Dermis microvascular lymphatic vessel endothelial cell (primary cell): ENCODE results near the gene MRPL11. TPM values are rescaled to one million over a fixed set of nuclear protein-coding genes. Genes with fewer than 3 reads are reported as not detected.

Experiments
- DNase-seq, 2 donors: peaks; one replicate each; pipeline versions ENCODE4 v3.0.0 to v3.0.0-alpha.2; 2010; ENCODE audit warnings: low read depth in 2 of 2
- total RNA-seq: library from RNA; depleted of rRNA; stranded (reverse); fragments of >200 nt; gene quantifications from 2 replicates; pipeline ENCODE4 v1.2.1, GENCODE V29; 2014

Gene MRPL11
- 29.2 and 37.5 TPM in 2 replicates for total RNA-seq

DNA sequence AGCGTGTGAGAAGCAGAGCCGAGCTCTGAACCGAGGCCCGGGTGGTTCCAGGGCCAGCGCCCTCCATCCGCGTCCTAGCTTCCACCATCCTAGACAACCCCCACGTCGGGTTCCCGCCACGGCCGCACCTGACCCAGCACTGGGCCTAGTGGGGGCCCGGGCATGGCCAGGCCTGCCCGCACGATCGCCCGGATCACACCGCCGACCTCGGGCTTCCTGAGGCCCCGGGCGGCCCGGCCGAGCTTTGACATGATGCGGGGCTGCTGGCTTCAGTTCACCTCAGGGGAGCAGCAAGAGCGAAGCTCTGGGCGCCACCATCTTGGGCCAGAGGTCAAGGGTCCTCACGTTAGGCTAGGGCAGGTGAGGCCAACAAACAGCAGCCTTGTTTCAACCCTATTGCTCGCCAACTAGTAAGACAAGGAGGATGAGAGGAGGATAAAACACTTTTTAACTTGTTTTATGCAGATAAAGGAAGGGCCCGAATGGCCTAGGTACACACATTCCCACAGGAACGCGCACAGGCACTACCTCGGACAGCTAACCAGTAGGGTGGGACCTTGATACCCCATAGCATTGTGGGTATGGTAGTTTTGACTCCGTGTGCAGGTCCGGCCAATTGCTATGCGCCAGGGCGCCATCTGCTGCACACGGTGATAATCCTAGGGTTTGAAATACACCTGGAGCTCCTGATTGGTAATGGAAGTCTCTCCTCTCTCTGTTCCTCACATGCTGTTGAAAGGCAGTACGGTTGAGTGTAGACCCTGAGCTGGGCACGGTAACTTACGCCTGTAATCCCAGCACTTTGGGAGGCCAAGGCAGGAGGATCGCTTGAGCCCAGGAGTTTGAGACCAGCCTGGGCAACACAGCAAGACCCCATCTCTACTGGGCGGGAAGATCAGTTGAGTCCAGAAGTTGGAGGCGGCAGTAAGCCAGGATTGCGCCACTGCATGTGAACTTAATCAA, at the start of gene MRPL11:
TSS of gene MRPL11 (minus strand) at position 345 of the 963 bp plus-strand sequence. CDS start at position 251, 94 bp downstream.
- peak; percentile 92 to 95 for DNase-seq

DNA sequence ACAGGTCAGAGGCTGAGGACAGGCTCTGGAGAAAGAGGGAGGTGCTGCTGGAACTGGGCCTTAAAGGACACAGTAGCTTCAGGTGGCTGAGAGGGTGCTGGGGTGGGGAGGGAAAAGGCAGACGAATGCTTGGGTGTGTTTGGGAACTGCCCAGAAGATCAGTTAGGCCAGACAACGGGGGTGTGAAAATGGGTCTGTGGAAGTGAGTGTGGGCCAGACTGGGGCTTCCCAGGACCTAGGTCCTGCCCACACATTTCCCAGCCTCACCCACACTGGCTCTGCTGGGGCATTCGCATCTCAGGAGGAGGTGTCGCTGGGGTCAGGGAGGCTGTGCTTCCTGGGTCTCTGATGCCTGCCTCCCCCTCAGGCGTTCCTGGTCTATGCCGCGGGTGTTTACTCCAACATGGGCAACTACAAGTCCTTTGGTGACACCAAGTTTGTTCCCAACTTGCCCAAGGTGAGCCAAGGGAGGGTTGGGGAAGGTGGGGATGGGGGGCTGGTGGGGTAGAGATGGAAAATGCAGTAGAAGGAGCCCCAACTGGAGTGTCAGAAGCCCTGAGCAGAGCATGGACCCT, 46.2 kb upstream of the MRPL11 start:
- no peak for DNase-seq

DNA sequence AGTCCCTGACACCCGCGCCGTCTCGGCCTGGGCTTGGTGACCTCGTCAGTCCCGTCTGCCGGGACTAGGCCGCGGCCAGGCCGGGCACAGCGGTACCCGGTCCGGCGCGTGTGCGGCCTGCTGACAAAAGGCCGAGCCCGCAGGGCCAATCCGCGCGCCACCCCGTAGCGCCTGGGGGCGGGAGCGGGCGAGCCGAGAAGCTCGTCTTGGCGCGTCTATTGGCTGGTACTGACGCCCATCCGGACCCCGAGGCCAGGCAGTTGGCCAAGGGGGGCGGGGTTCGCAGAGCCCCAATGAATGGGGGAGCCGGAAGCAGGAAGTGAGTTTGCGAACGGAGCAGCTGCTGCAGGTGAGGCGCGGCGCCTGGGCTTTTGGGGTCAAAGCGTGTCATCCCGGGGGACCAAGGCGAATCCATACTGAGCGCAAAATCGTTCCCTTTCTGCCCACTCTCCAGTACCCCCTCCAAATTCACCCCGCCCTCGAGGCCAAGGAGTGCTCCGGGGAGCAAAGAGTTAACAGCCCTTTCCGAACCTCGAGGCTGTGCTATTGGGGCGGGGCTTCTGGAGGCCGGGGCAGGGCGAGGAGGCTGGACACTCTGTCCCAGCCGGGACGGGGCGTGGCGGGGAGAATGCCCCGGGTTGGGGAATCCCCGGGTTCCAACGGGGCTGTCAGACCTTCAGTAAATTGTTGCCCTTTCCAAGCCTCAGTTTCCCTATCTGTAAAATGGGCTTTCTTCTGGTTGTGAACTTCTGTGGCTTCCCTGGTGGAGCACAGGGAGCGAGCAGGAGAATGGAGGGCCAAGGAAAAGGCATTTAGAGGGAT, 41.7 kb upstream of the MRPL11 start, which contains the start of gene DPP3:
TSS of gene DPP3 (plus strand) at position 318 of the 822 bp plus-strand sequence. CDS start 1,767 bp downstream, outside the sequence.
- peak; percentile 91 to 98 for DNase-seq

DNA sequence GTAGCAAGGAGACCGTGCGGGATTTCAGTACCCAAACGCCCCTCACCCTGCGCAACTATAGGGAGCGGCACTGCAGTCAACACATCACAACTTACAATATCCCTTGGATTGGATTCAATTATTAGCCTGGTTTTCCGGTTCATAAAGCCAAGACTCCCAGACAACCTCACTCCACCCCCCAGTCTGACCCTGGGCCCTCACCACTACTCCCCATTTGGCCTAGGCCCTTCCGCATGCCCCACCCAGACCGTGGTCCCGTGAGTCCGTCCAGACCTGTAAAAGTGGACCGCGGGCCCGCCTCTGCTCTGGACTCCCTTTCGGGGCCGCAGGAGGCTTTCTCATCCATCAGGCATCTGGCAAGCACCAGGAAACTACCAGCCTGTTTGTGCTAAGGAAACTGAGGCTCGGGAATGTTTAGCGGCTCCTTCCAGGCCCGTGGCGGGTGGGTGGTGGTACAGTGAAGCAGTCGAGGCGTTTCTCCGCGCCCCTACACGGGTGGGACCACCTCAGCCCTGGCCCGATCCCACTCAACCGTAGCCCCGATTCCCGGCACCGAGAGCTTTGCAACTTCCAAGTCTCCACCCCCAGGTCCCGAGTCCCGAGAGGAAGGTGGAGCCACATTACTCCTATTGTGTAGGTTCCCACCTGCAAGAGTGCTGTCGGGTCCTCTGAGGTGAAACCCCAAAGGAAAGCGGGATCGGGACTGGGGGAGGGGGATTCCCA, 40.9 kb upstream of the MRPL11 start:
- peak in 1 of 2 donors; percentile 33 for DNase-seq

DNA sequence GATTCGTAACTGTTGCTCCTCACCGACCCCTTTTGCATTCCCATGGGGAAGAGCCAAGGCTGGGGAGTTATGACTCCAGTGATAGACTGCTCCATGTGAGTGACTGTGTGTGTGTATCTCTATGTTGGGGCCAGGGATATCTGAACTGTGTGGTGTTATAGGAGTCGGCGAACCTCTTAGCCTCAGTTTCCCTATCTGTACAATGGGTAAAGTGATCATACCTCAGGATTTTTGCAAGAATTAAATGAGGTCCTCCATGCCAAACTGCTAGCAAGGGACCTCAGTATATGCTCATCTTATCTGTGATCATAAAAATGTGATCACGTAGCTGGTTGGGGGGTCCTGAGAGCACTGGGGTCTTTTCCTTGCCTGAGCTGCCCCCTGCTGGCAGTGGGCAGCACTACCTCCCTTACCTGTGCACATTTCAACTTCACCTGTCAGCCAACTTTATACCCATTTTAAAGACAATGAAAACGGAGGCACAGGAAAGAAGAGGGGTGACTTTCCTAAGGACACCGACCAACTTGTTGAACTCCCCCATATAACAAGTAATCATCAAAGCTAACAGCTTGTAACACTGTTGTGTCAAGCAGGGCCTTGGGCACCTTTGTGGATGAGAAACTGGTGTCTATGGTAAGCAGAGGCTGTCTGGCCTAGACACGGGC, 40.2 kb upstream of the MRPL11 start:
- DNase-seq = peak in 1 of 2 donors; percentile 25

DNA sequence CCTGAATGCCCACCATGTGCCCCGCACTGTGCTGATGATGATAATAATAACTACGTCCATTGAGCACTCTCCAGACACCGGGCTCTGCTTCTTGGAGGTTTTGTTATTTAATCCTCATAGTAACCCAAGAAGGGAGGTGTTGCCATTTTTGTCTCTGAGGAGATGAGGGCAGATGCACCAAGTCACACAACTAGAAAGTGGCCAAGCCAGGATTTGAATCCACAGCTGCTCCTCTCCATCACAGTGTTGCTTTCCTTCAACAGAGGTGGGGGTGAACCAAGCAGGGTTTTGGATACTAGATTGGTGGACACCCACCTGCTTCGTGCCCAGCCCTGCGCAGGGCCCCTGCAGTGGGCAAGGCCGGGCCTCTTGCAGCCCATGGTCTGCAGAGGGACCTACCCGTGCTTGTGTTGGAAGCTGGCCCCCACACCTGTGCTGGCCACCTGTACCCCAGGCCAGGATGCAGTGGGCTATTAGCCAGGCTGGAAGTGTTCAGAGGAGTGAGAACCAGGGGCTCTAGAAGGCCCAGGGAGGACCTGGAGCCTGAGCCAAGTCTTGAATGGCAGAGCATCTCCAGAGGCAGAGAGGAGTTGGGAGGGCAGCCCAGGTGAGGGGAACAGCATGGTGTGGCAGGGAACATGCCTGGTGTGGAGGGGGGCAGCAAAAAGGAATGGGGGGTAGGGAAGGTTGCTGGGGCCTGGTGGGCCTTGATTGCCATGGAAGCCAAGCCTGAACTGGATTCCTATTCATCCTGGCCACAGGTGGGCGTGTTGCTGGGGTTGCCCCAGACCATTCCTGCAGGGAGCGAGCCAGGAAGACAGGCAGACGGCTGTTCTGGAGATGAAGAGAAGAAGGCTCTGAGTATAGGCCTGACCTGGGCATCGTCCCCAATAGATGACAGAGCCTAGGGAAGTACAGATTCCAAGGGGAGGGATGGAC, 38.9 kb upstream of the MRPL11 start:
- DNase-seq = no peak

DNA sequence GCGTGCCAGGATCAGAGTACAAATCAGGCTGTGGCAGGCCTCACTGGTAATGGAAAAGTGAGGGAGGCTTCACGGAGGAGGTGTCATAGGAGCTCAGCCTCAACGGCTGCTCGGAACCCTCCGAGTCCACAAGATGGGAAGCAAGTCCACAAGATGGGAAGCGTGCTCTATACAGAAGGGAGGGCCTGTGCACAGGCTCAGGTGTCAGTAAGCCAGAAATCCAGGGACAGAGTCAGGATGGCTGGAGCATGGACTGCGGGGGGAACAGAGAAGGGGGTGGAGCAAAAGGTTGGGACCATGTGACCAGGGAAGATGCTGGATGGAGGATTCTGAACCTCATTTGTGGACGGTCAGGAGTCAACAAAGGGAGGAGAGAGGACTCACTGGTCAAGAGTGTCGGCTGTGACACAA, 38.2 kb upstream of the MRPL11 start:
- DNase-seq = no peak

DNA sequence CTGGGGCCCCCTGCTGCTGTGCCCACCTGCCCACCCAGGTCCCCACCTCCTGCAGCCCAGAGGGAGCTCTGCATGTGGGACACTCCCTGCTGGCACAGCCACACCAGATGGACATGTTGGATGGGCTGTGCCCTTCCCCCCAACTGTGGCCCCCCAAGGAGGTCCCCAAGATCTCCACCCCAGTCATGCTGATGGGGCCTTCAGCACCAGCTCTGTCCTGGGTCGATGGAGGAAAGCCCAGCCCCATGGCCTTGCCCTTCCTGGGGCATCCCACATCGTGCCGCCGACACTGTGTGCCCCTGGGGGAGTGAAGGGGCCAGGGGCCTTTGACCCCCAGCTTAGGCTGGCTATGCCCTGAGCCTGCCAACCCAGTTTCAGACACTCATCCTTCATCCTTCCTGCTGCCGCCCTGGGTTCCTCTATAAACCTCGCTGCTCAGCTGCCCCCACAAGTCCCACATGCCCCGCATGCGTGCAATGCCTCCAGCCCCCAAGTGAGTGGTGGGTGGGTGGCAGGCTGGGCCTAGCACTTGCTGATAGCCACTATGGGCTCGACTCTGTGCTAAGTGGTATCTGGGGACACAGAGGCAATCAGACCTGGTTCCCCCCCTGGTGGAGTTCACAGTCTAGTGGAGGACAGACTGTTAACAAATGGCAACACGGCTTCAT, 37.7 kb upstream of the MRPL11 start:
- no peak for DNase-seq

DNA sequence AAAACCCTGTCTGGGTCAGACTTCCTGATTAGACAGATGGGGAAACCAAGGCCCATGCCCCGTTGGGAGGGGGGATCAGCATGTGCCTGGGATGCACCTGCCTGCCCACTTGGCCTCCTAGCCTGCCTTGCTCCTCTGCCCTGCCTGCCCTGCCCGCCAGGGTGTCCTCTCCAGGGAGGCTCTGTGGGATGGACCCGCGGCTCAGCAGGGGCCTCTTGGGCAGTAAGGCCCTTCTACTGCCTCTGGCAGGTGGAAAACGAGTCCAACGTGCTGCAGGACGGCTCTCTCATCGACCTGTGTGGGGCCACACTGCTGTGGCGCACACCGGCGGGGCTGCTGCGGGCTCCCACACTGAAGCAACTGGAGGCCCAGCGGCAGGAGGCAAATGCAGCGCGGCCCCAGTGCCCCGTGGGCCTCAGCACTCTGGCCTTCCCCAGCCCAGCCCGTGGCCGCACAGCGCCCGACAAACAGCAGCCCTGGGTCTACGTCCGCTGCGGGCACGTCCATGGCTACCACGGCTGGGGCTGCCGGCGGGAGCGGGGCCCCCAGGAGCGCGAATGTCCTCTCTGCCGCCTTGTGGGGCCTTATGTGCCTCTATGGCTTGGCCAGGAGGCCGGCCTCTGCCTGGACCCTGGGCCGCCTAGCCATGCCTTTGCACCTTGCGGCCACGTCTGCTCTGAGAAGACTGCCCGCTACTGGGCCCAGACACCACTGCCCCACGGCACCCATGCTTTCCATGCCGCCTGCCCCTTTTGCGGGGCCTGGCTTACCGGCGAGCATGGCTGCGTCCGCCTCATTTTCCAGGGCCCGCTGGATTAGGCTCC, 36.9 kb upstream of the MRPL11 start:
- no peak for DNase-seq

DNA sequence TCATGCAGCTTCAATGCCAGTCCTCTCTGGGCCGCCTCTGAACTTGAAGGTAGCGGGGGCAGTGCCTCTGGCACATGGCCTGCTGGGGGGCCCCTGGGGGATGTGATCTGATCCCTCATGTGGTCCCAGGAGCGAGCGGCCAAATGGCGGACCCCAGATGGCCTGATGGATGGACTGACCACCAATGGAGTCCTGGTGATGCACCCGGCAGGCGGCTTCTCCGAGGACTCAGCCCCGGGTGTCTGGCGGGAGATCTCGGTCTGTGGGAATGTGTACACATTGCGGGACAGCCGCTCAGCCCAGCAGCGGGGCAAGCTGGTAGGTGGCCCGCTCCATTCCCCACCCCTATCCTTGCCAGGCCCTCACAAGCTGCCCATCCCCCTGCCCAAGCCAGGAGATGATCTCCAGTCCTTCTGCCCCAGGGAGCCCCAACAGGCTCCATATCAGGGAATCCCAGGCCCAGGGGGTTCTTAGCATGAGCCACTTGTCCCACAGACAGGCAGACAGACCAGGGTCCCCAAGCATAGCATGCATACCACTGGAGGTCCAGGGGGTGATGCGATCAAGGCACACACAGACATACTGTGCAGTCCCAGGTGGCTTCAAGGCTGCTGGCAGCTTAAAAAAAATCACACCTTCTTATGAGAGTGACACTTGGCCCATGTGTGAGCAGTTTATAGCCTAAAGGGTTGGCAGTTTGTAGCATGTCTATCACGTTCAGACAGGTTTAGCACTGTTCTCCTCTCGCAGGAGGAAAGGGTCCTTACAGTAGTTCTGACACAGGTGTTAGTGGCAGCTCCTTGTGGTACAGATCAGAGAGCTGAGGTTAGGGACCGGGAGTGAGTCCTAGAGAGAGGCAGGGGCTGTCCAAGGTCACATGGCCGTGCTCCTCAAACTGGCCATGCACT, 35.2 kb upstream of the MRPL11 start:
- no peak for DNase-seq

DNA sequence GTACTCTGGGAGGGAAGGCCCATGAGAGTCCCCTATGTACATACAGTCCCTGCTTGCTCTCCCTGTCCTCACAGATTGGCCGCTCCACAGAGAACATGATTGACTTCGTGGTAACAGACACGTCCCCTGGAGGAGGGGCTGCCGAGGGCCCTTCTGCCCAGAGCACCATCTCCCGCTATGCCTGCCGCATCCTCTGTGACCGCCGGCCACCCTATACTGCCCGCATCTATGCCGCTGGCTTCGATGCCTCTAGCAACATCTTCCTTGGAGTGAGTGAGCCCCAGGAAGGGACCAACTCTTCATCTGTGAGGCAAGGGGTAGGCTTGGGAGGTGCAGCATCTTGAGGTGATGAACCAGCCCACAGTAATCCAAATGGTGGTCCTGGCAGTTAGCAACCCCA, 34.5 kb upstream of the MRPL11 start:
- no peak for DNase-seq

DNA sequence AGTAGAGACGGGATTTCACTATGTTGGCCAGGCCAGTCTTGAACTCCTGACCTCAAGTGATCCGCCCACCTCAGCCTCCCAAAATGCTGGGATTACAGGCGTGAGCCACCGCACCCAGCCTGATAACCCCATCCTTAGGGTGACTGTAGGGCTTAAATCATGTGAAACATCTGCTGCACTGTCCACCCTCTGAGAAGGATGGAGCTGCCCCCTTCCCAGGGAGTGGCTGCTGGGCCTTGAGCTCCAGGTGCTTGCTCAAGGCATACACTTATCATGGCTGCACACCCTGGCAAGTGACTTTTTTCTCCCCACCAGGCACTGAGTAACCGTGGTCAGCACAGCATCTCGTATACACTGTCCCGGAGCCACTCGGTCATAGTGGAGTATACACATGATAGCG, 33.4 kb upstream of the MRPL11 start:
- no peak for DNase-seq

DNA sequence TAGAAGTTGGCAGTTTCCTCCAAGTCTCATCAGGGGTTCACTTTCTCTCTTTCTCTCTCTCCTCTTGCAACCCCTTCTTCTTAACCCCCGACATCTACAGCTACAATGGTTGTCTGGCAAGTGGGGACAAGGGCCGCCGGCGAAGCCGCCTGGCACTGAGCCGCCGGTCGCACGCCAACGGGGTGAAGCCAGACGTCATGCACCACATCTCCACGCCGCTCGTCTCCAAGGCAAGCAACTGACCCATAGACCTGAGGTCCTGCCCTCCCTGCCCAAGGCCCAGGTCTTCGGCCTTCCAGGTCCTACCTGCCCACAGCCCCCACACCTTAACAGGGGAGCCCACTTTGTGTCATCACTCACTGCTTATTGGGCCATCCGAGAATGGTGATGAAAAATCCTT, 32.5 kb upstream of the MRPL11 start:
- no peak for DNase-seq

DNA sequence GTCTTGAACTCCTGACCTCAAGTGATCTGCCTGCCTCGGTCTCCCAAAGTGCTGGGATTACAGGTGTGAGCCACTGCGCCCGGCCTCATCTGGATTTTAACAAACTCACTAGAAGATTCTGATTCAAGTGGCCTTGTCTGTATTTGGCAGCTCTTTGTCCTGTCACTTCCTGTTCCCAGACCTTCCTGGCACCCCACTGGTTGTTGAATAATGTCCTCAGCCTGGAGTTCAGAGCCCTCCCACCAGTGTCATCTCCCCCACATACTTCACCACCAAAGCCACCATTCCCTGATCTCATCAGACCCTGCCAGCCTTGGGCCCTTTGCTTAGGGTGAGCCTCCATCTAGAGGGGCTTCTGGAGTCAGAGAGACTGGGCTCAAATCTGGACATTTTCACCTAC, 31.4 kb upstream of the MRPL11 start:
- no peak for DNase-seq

DNA sequence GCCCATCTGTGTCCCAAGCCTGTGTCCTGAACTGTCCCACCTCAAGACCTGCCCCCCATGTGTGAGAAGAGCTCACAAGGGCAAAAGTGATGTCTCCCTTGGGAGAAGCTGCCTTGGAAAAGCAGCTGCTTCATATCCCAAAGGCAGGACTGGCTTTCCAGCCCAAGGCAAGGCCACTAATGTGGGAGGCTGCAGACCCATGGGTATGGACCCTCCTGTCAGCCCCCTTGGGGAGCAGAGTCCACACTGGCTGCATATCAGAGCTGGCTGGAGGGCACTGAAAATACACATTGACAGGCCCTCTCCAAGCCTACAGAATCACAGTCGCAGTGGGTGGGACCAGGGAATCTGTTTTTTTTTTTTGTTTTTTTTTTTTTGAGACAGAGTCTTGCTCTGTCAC, 30.8 kb upstream of the MRPL11 start:
- DNase-seq = no peak

DNA sequence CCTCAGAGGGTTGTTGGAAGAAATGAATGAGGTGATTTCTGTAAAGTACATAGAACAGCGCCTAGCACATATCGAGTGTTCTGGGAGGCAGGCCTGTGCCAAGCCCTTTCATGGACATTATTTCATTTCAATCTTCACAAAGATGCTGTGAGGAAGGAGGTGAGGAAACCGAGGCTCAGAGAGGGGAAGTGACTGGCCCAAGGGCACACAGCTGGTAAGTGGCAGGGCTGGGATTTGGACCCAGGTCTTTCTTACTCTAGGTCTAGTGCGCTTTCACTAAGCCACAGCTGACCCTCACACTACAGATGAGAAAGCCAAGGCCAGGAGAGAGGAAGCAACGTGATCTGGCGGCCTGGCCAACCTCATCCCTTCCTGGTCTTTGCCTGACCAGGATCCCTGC, 30.0 kb upstream of the MRPL11 start:
- DNase-seq = no peak

DNA sequence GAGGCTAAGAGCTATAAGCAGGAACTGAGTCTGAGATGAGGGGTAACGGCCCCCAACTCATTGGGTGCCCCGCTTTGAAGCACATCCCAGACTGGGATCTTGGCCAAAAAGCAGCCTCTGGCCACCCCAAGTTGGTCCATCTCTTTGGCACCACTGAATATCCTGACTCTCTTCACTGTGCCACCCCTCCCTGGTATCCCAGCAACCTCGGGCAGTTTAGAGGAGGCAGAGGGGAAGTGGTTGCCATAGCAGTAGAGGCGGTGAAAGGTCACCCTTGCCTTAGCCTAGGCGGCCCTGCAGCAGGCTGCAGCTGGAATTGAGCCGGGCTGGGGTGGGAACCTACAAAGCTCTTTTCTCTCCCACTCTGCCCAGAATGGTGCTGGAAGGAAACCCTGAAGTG, 29.1 kb upstream of the MRPL11 start:
- no peak for DNase-seq
